ENCODE measurements around the gene ENKUR. TPM values are rescaled to one million over a fixed set of nuclear protein-coding genes. Genes with fewer than 3 reads are reported as not detected.

The ENKUR gene
- total RNA-seq, 4 donors from 2014 or later: not detected

DNA sequence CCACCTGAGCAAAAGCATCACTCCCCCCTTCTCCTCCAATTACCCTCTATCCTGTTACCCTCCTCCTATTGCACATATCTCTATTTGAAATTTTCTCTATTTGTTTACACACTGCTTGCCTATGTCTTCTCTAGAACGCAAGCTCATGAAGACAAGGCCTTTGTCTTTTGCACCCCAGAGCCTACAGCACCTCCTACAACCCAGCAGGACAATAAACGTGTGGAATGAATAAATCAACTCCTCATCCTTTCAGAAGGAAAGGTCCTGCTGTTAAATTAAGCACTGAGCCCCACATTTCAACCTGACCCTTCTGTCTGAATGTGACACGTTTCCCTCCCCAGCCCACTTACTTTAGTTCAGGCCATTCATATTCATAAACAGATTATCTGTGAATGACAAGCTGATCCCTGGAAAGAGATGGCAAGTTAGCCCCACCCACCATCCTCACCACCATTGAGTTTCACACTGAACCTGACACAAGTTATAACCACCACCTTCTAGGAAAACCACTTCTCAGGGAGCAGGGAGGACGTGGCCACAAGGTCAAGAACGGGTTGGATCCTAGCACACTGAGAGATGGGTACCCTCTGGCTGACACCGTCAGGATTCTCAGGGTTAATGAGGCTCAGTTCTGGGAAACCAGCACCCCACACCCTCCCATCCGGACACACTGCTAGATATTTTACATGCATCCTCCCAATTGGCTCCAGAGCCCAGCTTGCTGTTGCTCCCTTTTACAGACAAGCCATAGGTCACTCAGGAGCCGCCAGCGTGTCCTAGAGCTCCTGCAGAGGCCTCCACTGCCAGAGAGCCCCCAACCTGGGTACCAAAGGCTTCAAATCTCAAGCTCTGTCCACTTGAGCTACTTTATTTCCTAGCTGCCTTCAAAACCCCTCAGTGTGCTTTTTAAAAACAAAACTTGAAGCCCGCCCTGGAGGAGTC lies 64.5 kb downstream of the ENKUR start:
- intact Hi-C loops (cut with DNase I; ENCODE audit: low total_unique reads): no loop called here
- TF ChIP-seq POLR2A (IDR thresholded peaks at IDR 0.05): no peak
- TF ChIP-seq, protein P1, sequence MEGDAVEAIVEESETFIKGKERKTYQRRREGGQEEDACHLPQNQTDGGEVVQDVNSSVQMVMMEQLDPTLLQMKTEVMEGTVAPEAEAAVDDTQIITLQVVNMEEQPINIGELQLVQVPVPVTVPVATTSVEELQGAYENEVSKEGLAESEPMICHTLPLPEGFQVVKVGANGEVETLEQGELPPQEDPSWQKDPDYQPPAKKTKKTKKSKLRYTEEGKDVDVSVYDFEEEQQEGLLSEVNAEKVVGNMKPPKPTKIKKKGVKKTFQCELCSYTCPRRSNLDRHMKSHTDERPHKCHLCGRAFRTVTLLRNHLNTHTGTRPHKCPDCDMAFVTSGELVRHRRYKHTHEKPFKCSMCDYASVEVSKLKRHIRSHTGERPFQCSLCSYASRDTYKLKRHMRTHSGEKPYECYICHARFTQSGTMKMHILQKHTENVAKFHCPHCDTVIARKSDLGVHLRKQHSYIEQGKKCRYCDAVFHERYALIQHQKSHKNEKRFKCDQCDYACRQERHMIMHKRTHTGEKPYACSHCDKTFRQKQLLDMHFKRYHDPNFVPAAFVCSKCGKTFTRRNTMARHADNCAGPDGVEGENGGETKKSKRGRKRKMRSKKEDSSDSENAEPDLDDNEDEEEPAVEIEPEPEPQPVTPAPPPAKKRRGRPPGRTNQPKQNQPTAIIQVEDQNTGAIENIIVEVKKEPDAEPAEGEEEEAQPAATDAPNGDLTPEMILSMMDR (IDR thresholded peaks at IDR 0.05): no peak
- no peak overlapping the region for H3K4me3 ChIP-seq (ENCODE audit: low read depth, poor library complexity, severe bottlenecking)
- WGBS, 2 donors: 43 to 59% methylated on average over 9 to 10 of the region's 10 CpGs
- DNase-seq (ENCODE audit: low spot score in 2 of 2): no peak

DNA sequence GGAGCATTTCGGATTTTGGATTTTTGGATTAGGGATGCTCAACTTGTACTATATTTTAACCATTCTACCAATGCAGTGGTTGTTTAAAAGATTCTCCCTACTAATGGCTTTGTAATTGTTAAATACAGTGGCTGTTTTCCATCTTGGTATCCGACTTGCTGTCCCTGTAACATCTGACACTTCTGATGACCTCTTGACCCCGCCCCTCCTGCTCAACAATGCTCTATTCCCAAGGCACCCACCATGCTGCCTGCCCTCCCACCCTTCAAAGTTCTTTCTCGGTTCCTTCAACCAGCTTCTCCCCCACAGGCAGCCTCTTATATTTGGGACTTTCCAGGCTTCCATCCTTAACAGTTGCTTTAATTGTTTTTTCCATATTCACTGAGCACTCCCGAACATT lies 65.5 kb downstream of the ENKUR start:
- WGBS, 2 donors: 73 to 87% methylated on average over 5 of the region's 5 CpGs
- DNase-seq (ENCODE audit: low spot score in 2 of 2): no peak
- no peak for TF ChIP-seq POLR2A (IDR thresholded peaks at IDR 0.05)
- TF ChIP-seq, protein P1 (IDR thresholded peaks at IDR 0.05): no peak
- H3K4me3 ChIP-seq (ENCODE audit: low read depth, poor library complexity, severe bottlenecking): no peak overlapping the region
- intact Hi-C loops (cut with DNase I; ENCODE audit: low total_unique reads): no loop called here

DNA sequence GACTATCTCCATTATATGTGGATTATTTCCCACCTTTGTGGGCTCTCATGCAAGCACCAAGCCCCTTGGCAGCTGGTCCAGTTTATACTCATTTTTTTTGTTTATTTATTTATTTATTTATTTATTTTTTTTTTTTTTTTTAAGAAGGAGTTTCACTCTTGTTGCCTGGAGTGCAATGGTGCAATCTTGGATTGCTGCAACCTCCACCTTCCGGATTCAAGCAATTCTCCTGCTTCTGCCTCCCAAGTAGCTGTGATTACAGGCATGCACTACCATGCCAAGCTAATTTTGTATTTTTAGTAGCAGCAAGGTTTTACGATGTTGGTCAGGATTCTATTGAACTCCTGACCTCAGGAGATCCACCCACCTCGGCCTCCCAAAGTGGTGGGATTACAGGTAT lies 66.3 kb downstream of the ENKUR start:
- TF ChIP-seq POLR2A (IDR thresholded peaks at IDR 0.05): no peak
- TF ChIP-seq, protein P1 (IDR thresholded peaks at IDR 0.05): no peak
- no peak overlapping the region for H3K4me3 ChIP-seq (ENCODE audit: low read depth, poor library complexity, severe bottlenecking)
- intact Hi-C loops (cut with DNase I; ENCODE audit: low total_unique reads): no loop called here
- no peak for DNase-seq (ENCODE audit: low spot score in 2 of 2)
- WGBS, 2 donors: 74 to 89% methylated on average over 3 of the region's 3 CpGs

DNA sequence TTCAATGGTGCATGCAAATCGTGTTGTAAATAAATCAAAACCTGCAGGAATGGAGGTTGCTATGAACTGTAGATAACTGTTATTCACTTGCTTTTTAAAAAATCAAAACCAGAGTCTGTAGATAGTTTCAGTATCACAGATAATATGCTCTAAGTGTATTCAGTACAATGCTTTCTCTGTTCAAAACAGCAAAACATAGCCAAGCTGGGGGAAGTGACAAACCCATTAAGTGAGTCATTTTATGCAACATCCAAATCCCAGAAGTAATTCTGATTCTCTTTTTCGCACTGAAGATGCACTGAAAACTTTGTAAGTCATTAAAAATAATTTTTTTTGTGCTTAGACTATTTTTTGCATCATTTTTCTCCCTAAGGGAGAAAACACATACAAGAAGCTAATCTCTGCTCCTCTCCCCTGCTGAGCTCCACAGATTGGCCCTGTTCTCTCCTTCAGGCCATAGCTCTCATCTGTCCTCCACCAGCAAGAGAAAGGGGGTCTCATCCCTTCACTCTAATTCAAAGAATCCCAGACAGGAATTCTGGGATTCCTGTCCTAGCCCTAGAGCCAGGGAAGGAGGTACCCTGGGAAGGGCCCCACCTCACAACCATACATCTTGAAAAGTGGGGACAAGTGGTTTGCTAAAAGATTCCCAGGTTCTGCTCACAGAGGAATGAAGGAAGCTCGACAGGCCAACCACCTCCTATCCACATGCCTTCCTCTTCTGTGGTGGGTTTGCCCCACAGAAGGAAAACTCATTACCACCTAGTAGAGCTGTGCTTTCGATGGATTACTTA lies 68.5 kb downstream of the ENKUR start:
- H3K4me3 ChIP-seq (ENCODE audit: low read depth, poor library complexity, severe bottlenecking): no peak overlapping the region
- DNase-seq (ENCODE audit: low spot score in 2 of 2): no peak
- intact Hi-C loops (cut with DNase I; ENCODE audit: low total_unique reads): no loop called here
- 52 to 62% methylated on average over 4 of the region's 4 CpGs for WGBS, 2 donors
- TF ChIP-seq POLR2A (IDR thresholded peaks at IDR 0.05): no peak
- TF ChIP-seq, protein P1 (IDR thresholded peaks at IDR 0.05): no peak

DNA sequence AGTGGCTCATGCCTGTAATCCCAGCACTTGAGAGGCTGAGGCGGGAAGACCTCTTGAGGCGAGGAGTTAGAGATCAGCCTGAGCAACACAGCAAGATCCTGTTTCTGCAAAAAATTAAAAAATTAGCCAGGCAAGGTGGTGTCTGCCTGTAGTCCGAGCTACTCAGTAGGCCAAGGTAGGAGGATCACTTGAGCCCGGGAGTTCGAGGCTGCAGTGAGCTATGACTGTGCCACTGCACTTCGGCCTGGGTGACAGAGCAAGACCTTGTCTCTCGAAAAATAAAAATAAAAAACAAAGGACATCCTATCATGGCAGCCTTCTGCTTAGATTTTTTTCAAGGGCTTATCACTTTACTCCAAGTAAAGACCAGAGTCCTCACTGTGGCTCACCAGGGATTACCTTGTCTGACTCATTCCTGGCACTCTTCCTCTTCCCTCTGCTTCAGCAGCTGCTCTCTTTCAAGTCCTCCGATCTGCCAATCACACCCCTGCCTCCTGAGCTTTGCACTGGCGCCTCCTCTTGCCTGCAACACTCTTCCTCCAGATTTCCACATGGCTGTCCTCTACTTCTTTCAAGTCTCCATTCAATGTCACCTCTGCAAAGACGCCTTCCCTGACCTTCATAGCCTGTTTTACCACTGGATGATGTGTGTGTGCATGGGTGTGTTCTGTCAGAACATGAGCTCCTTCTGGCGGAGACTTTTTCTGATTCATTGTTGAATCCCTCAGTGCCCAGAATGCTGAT lies 71.3 kb downstream of the ENKUR start:
- 75 to 78% methylated on average over 11 of the region's 11 CpGs for WGBS, 2 donors
- TF ChIP-seq, protein P1 (IDR thresholded peaks at IDR 0.05): no peak
- TF ChIP-seq POLR2A (IDR thresholded peaks at IDR 0.05): no peak
- no peak for DNase-seq (ENCODE audit: low spot score in 2 of 2)
- intact Hi-C loops (cut with DNase I; ENCODE audit: low total_unique reads): no loop called here
- H3K4me3 ChIP-seq (ENCODE audit: low read depth, poor library complexity, severe bottlenecking): no peak overlapping the region

Measured in lower leg skin (tissue), 4 donors.